GM18858 (cell line): Measurements from ENCODE around the gene SORBS1.

Experiments
- ATAC-seq: cut with Tn5 transposase; IDR thresholded peaks from one replicate; pipeline ENCODE4 v1.9.1; 2021; ENCODE audit not compliant: unreplicated experiment

SORBS1 gene

DNA sequence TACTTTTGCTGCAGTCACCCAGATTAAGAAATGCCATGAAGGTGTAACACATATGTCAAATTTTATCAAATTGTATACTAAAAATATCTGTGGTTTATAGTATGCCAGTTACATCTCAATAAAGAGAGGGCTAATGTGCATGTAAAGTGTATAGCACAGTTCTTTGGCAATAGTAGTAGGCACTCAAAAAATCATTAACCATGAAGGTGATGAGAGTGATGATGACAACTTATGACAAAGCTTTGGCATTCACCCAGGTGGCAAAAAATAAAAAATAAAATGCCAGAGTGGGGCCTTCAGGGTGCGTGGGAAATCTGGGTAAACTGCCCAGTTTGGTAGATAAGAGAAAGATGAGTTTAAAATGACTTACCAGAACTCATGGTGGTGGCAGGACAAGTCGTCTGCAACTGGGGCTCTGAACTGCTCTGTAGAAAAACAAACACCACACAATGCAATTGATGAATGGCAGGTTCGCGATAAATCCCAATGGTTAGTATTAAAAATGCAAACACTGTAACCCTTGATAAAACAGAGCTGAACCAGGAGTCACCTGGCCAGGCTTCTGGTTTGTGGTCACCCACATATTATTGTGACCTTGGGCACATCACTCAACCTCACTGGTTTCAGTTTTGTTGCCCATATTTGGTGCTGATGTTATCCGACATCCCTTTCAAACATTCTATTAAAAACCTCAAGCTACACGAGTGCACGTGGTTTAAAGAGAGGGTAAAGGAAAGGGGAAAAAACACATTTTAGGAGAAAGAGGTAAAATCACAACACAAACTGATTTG lies 120.2 kb downstream of the SORBS1 start:
- ATAC-seq: peak; percentile 83

DNA sequence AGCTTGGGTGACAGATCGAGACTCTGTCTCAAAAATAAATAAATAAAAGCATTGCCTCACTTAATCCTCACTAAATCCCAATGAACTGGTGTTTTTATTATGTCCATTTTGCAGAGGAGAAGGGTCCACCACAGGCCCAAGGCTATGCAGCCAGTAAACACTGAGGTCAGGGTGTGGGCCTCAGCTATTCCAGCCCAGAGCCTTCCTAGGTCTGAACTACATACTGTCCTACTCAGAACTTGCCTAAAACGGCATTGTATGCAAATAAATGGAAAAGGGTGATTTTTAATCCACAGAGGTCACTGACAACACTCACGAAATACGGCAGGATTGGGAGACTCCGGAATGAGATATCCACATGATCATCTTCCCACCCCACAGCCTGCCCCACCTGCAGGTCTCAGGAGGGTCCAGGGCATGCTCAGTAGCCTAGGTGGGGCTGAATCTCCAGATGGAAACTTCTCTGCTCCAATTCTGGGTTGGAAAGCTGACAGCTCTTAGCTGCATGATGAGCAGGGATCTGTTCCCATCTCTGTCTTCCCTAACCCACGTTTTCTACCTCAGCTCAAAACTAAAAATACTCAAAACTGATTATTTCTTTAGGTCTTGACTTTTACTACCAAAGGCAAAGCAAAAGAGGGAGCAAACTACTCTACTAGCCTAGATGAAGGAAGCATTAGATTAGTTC lies 121.0 kb downstream of the SORBS1 start:
- ATAC-seq: no peak

DNA sequence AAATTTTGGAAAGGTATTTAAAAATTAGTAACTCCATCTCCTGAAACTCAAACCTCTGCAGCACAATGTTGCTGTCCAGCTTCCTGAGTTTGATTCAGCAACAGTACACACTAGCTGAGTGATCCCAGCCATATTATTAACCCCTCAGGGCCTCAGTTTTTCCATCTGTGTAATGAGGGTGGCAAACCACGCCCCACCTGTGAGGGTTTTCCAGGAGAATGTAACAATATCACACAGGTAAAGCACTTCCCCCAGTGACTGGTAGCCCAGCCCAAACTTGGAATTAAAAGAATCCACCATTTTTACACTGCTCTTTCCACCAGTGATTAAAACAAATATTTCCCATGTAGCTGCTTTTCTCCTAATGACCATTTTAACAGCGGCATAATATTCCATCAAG lies 122.4 kb downstream of the SORBS1 start:
- ATAC-seq: no peak

DNA sequence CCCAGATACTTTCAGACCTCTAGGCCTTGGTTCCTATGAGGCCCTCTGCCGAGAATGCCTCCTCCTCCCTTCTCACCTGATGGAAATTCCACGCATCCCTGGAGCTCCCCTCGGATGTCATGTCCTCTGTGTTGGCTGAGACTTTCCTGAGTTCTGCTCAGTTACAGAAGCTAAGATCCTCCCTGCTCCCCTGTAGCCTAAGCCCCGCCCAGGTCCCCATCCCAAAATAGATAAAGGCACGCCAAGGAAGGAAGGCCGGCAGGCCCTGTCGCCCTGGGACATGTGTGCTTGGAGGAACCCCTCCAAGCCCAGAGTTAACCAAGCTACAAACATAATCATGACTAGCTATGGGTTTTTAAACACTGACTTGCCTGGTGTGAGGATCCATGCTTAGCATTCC lies 123.5 kb downstream of the SORBS1 start:
- ATAC-seq: no peak

DNA sequence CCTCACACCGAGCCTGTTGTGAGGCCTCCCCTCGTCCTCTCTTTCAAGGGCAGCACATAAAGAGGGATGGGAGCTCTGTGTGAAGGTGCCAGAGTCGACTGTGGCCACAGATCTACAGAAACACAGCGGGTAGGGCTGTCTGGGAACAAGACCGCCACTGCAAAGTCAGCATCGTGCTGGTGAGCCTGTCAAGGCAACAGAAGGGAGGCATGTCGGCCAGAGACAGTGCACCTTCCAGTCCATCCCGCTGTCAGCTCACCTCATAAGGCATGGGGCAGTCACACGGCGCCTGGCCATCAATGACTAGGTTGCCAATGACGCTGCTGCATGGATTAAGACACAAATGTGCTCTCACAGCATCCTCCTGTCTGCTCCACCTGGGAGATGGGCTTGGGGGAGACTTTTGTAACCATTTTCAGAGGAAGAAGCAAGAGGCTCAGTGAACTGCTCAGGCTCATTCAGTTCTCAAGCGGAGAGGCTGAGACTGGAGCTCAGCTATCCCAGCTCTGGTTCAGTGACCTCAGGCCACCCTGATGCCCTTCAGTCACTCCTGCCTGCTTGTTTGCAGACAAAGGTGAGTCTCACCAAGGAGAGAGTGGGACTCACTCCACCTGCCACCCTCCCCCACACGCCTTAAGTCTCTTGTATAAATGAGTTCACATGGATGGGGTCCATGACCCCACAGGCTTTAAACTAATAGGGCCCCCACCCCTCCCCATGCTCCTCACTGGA lies 125.5 kb downstream of the SORBS1 start:
- no peak for ATAC-seq

DNA sequence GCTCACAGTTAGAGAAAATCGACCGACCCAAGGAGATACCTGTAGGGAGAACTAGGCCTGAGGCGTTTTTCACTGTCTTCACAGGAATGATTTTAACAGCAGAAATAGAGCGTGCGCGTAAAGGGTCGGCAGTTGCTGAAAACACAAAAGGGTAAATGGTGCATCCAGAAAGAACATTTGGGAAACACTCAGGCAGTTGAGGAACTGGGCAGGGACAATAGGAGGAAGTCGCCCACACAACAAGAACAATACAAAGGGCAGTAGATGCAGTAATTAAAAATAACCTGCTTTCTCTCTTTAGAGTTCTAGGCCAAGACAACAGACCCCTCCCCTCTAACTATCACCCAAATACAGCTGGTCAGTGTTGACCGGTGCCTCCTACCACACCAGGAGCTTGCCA lies 126.6 kb downstream of the SORBS1 start:
- no peak for ATAC-seq

DNA sequence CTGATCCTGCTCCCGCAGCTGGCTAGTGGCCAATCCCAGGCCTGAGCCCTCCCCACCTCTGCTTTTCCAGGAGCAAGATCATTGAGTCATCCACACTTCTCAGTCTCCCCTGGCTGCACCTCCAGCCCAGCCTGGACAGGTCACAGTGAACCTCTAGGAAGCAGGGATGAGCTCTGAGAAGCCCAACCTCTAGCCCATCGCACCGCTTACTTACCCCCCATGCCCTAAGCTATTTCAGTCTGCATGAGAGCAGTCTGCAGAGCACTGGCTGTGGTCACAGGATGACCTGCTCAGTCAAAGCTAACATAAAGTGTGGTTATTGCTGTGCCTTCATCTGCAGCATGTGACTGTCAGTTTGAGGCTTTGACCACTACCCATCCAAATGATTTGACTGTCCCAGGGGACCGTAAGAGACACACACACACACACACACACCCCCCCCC lies 129.2 kb downstream of the SORBS1 start:
- ATAC-seq: peak; percentile 57

DNA sequence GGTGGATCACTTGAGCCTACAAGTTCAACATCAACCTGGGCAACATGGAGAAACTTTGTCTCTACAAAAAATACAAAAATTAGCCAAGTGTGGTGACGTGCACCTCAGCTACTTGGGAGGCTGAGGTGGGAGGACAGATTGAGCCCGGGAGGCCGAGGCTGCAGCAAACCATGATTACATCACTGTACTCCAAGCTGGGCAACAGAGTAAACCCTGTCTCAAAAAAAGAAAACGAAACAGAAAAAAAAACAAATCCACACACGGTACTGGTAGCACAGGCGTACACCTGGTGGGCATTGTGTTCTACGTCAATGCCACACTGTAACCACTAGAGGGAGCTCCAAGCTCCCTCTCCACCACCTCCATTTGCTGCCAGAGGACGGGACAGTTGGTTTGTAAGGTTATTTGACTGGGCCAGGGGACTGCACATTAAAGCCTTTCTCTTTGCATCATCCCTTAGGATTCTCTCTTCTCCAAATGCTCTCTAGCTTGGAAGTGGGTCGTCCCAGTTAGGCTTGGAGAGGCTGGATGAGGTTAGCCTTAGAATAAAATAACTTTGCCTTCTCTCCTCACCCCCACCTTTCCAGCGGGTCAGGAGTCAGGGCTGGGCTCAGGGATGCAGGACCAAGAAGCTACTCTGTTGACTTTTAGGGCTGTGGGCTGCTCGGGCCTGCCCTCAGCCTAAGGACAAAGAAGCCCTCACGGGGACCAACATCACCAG lies 130.8 kb downstream of the SORBS1 start:
- ATAC-seq: peak; percentile 82

DNA sequence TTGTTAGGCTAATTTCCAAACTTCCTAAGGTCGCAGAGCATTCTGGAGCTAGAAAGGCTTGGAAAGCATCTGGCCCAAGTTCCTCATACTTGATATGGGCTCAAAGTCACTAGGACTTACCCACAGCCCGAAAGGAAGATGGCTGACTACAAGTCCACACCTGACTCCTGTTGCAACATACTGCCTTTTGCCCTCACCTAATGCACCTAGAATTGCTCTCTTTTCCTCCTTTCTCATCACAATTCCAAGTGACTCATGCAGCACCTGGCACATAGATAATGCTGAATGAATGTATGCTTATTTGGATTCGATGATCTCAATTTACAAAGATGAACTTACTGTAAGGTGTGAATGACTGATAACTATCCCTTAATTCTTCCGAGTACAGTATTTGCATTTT lies 131.5 kb downstream of the SORBS1 start:
- no peak for ATAC-seq

DNA sequence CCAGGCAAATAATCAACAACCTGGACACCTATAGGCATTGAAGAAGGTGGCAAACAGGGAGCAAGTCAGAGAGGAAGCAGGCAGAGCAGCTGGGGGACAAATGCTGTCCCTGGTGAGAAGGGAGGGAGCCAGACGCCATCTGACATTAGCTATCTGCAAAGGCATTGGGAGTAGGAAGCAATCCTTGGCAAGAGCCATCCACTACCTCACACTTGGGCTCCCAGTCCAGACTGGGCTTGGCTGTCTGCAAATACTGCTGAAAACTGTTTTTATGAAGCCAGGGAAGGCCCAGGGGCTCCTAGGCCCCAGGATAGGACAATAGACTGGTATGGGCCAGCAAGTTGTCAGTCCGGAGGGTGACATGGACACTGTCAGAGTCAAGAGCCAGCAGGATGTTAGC lies 132.5 kb downstream of the SORBS1 start:
- ATAC-seq: no peak

DNA sequence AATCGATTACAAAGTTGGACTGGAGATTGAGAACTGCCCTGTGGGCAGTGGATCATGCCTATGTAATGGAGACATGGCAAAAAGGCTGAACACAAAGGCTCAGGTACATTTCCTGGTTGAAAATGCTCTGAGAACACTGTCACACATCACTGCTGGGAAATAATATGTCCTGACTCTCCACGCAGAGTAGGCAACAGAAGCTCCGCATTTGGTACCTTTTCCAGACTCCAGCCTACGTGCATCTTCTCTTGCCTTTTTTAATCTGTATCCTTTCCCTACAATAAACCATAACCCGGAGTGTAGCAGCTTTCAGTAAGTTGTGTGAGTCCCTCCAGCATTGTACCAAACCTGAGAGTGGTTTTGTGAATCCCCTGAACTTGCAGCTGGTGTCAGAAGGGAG lies 134.7 kb downstream of the SORBS1 start:
- no peak for ATAC-seq

DNA sequence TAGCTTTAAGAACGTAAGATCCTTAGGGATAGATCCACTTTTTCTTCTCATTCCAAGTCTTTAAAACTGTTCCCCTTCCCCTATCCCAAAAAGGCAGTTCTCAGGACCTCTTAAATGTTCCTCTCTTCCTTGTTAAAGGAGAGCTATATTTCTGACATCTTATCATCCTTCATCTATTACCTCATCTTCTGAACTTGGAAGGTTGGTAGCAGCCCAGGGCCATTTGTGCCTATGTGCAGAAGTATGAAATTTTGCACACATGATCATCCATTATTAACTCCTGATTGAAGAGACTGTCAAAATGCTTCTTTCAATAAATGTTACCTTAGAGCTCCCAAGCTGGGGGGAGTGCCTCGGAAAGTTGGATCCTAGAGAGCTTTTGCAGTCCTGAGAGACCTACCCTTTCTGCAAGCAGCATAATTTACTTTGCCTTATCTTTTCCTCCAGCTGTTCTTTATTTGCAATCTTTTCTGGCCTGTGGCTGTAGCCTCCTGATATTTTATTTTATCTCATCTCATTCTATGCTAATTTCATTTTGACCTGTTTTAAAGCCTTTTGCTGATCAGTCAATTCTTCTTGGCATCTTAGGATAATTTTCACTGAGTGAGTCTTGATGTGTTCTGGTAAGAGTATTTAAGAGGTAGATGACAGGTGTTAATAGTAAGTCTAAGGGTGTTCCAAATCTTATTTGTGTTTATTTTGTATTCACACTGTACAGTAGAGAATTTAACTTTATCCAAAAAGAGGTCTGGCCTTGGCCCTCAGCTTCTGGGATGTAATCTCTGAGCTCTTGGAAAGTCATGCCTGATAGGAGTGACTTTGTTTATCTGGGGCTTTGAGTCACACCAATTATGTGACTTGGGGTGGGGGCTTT lies 135.3 kb downstream of the SORBS1 start:
- no peak for ATAC-seq

DNA sequence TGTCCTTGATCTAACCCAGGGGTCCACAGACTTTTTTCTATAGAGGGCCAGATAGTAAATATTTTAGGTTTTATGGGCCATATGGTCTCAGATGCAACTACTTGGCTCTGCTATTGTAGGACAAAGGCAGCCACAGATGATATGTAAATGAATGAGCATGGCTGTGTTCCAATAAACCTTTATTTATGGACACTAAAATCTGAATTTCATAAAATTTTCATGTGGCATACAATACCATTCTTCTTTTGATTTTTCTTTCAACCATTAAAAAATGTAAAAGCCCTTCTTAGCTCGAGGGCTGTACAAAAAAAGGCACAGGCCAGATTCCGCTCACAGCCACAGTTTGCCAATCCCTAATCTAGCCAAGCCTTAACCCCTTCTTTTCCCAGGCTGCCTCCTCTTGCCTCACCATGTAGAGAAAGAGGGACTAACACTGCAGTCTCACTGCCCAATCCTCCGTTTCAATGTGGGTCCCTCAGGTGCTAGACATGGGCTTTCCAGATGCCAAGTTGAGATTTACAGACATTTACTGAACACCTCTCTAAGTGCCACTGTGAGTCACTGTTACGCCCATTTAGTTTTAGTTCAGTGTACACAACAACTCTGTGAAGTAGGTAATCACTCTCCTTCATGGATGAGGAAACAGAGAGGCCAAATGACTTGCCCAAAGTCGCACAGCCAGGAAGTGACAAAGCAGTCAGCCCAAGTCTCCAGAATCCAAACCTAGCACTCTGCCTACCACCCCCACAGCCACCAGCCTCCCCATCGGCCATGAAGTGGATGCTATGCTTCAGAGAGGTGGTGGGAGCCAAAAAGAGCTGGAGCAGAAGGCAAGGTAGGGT lies 137.8 kb downstream of the SORBS1 start:
- no peak for ATAC-seq

DNA sequence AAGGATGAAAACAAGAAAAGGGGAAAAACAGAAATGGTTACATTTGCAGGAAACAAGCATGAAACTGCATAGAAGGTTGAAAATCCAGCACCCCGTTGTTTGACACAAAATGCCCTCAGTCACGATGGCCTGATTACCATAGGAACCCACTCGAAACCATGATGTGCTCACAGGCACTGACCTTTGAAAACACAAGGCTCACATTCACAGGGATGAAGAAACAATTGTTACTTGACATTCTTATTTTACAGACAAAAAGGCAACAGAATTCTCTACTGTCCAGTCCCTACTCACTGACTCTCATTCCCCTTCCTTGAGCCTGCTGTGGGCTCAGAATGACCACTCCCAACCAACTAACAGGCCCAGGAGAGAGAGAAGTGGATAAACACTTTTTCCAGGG lies 138.9 kb downstream of the SORBS1 start:
- no peak for ATAC-seq

DNA sequence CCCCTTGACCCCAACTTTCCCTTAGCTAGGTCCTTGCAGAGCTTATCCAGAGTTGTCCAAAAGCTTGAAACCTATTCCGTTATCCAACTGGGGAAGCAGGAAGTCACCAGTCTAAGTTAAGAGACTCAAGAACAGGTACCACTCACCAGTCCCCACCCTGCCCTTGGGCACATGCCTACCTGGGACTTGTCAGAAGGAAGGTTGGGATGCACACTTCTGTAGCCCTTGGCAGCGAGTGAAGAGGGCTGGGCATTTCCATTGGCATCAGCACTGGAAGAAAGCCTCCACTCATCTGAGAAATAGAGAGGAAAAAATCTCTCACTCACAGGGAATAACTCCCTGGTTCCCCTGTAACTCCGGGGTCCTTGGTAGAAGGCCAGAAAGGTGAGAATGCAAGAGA lies 139.4 kb downstream of the SORBS1 start:
- no peak for ATAC-seq

DNA sequence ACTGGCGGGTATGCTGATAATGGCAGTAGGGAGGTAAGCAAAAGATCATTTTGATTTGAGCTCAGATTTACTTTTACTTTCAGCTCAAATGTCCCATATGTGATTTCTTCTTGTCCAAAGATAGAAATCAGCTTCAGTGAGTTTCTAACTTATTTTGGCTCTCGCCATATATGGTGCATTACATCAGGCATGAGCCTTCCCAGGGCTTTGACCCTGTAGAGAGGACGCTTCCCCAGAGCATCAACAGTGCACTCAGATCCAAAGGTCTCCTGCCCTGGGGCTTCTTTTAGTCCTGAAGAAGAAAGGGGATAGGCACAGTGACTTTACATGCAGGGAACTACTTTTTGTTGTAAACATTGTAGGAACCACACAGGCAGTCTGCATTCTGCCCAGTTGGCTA lies 141.8 kb downstream of the SORBS1 start:
- ATAC-seq: no peak

DNA sequence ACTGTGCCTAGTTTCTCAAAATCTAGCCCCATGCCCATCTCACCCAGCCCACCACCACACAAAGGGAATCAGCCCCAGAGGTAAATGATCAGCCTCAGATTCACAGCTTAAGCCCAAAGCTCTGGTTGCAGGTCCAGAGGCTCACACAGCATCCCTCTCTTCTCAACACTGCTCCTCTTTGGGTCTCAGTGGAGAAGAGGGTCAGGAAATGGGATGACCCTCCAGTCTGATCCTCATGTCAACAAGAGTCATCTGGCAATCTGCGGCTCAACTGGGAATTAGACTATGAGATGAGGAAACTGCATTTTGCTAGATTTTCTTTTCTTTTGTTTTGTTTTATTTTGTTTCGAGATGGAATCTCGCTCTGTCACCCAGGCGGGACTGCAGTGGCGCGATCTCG lies 144.2 kb downstream of the SORBS1 start:
- no peak for ATAC-seq

DNA sequence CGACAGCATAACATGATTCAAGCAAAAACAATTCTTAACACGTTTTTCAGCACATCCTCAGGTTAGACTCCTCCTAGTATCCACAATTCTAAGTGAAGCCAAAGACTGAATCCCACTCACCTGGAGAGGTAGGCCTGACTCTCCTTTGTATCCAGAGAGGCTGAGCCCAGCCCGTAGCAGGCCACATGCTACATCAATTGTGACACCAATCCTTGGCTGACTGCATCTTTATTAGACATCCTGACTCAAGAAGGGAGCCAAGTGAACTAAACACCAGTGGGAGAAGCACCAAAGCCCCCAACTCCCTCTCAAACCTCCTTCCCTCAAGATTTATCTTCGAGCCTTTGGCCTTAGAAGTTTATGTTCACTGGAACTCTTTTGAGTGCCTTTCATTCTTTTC lies 144.9 kb downstream of the SORBS1 start:
- ATAC-seq: no peak

DNA sequence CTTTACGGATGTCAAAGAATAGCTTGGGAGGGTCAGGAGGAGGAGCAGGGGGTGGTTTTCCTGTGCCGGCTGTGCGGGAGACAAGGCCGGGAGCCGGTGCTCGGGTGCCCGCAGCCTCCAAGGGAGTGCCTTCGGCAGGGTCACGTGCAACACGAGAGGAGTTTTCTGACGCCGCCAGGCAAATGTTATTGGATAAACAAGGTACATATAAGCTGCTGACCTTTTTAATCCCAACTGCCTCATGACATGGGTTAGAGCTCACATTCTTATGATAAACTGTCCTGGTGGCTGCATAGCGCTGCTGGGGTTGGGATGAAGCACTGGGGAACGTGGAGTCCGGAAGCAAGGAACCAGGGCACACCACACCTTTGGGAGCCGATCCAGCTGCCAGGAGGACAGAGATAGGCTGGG lies 145.5 kb downstream of the SORBS1 start:
- ATAC-seq: no peak
